Liver (tissue), 9 donors: ENCODE measurements around the gene SCAF11. TPM values are rescaled to one million over a fixed set of nuclear protein-coding genes. Genes with fewer than 3 reads are reported as not detected.

Source experiments
- DNase-seq: peaks from one replicate; pipeline ENCODE4 v3.0.0-alpha.2; 2017; ENCODE audit warnings: low spot score
- H3K27ac ChIP-seq, 2 donors: one replicate each; pipeline ENCODE4 v1.7.0; 2013; ENCODE audit warnings: inconsistent platforms in 2 of 2, low read length in 2 of 2, control low read depth in 1 of 2, low read depth in 1 of 2, mild to moderate bottlenecking in 1 of 2
- H3K27me3 ChIP-seq, 4 donors: one replicate each; pipeline versions ENCODE4 v1.6.1 to v1.7.0; 2013; ENCODE audit warnings: low read length in 3 of 4, inconsistent platforms in 1 of 4, mild to moderate bottlenecking in 1 of 4, moderate library complexity in 1 of 4; ENCODE audit not compliant: control insufficient read depth in 4 of 4, insufficient read depth in 4 of 4
- H3K36me3 ChIP-seq, 4 donors: one replicate each; pipeline versions ENCODE4 v1.6.1 to v1.7.0; 2013; ENCODE audit warnings: low read length in 3 of 4, mild to moderate bottlenecking in 3 of 4, low read depth in 1 of 4, moderate library complexity in 1 of 4; ENCODE audit not compliant: control insufficient read depth in 4 of 4, insufficient read depth in 3 of 4
- H3K4me1 ChIP-seq, 4 donors: one replicate each; pipeline versions ENCODE4 v1.6.1 to v1.7.0; 2013; ENCODE audit warnings: low read length in 3 of 4, mild to moderate bottlenecking in 3 of 4, moderate library complexity in 1 of 4; ENCODE audit not compliant: control insufficient read depth in 4 of 4, insufficient read depth in 4 of 4
- H3K4me3 ChIP-seq, 3 donors: one replicate each; pipeline versions ENCODE4 v1.6.1 to v1.7.0; 2013; ENCODE audit warnings: low read length in 3 of 3, control low read depth in 1 of 3, low read depth in 1 of 3, mild to moderate bottlenecking in 1 of 3
- H3K9ac ChIP-seq, 2 donors: one replicate each; pipeline ENCODE4 v1.7.0; 2013; ENCODE audit warnings: low read length in 2 of 2, mild to moderate bottlenecking in 2 of 2, moderate library complexity in 2 of 2, control low read depth in 1 of 2, low read depth in 1 of 2
- H3K9me3 ChIP-seq, 4 donors: one replicate each; pipeline versions ENCODE4 v1.6.1 to v1.7.0; 2013; ENCODE audit warnings: low read length in 3 of 4; ENCODE audit not compliant: control insufficient read depth in 4 of 4
- ATF3 ChIP-seq: IDR thresholded peaks from 2 replicates; pipeline ENCODE4 v1.6.1; 2016; ENCODE audit warnings: antibody characterized with exemption
- EGR1 ChIP-seq, 2 donors: IDR thresholded peaks; 2 replicates each; pipeline ENCODE4 v1.6.1; 2016 to 2018; ENCODE audit warnings: antibody characterized with exemption in 2 of 2, low read depth in 2 of 2
- FOXA1 ChIP-seq: IDR thresholded peaks from 2 replicates; pipeline ENCODE4 v1.6.1; 2016; ENCODE audit warnings: antibody characterized with exemption
- FOXA2 ChIP-seq: IDR thresholded peaks from 2 replicates; pipeline ENCODE4 v1.6.1; 2016; ENCODE audit warnings: antibody characterized with exemption
- GABPA ChIP-seq, 2 donors: IDR thresholded peaks in 1 of 2; conservative IDR thresholded peaks in 1 of 2; 2 replicates each; pipeline ENCODE4 v1.6.1; 2016; ENCODE audit warnings: antibody characterized with exemption in 2 of 2, mild to moderate bottlenecking in 1 of 2, moderate library complexity in 1 of 2
- HNF4A ChIP-seq, 2 donors: conservative IDR thresholded peaks; 2 replicates each; pipeline ENCODE4 v1.6.1; 2016; ENCODE audit warnings: antibody characterized with exemption in 2 of 2, mild to moderate bottlenecking in 2 of 2
- HNF4G ChIP-seq: IDR thresholded peaks from 2 replicates; pipeline ENCODE4 v1.6.1; 2016; ENCODE audit warnings: antibody characterized with exemption
- JUND ChIP-seq, 2 donors: IDR thresholded peaks; 2 replicates each; pipeline ENCODE4 v1.6.1; 2016; ENCODE audit warnings: antibody characterized with exemption in 2 of 2
- NR2F2 ChIP-seq: IDR thresholded peaks from 2 replicates; pipeline ENCODE4 v1.6.1; 2016; ENCODE audit warnings: antibody characterized with exemption
- RAD21 ChIP-seq, 2 donors: IDR thresholded peaks; 2 replicates each; pipeline ENCODE4 v1.6.1; 2016; ENCODE audit warnings: antibody characterized with exemption in 2 of 2, mild to moderate bottlenecking in 2 of 2
- RXRA ChIP-seq, 2 donors: IDR thresholded peaks; 2 replicates each; pipeline ENCODE4 v1.6.1; 2017 to 2018; ENCODE audit warnings: antibody characterized with exemption in 2 of 2, mild to moderate bottlenecking in 1 of 2
- SP1 ChIP-seq: IDR thresholded peaks from 2 replicates; pipeline ENCODE4 v1.6.1; 2018; ENCODE audit warnings: antibody characterized with exemption, mild to moderate bottlenecking
- TAF1 ChIP-seq: conservative IDR thresholded peaks from 2 replicates; pipeline ENCODE4 v1.6.1; 2016; ENCODE audit warnings: antibody characterized with exemption, mild to moderate bottlenecking
- YY1 ChIP-seq: IDR thresholded peaks from 2 replicates; pipeline ENCODE4 v1.6.1; 2016; ENCODE audit warnings: antibody characterized with exemption, mild to moderate bottlenecking
- ZBTB33 ChIP-seq: IDR thresholded peaks from 2 replicates; pipeline ENCODE4 v1.6.1; 2016; ENCODE audit warnings: antibody characterized with exemption
- WGBS: extraction: QIAGEN DNeasy Blood & Tissue Kit; methylation state at CpG from one replicate; pipeline ENCODE4 v1.1.7; 2013; 5-methylcytosine and 5-hydroxymethylcytosine counted together
- polyA plus RNA-seq, 2 donors: library from polyadenylated mRNA; stranded (reverse) in 1 of 2; unstranded in 1 of 2; fragments of 200-250 nt in 1 of 2; fragments of >200 nt in 1 of 2; fragmentation: Nextera tagmentation in 1 of 2; extraction: Ambion mirVana in 1 of 2; gene quantifications; one replicate each; pipeline versions ENCODE4 v1.2.1 to v1.2.3, GENCODE V29; 2013 to 2015
- total RNA-seq, 2 donors: library from RNA; depleted of rRNA; stranded (reverse); fragments of >200 nt; gene quantifications; one replicate each; pipeline ENCODE4 v1.2.3, GENCODE V29; 2014
- TF ChIP-seq, protein P1 (sequence below): fragments of 150-350 bp; IDR thresholded peaks from 2 replicates; pipeline ENCODE4 v1.5.1; 2017; ENCODE audit warnings: improper control_type of control experiment, low read depth, low read length; ENCODE audit not compliant: missing input control
- TF ChIP-seq, protein P2 (sequence below): IDR thresholded peaks from 2 replicates; pipeline ENCODE4 v1.6.1; 2016; ENCODE audit warnings: antibody characterized with exemption
- TF ChIP-seq, protein P3 (sequence below): IDR thresholded peaks from 2 replicates; pipeline ENCODE4 v1.6.1; 2016; ENCODE audit warnings: antibody characterized with exemption, mild to moderate bottlenecking
- donor health status: healthy.
- donor health status: healthy.
- donor health status: healthy.
- donor health status: healthy.
- donor health status: healthy.

The SCAF11 gene
- total and polyA plus RNA-seq, 4 donors, result 15.6 to 80.0 (median 43.9) TPM

GRCh38 chr12:45991284-45992249, 1.2 kb upstream of the SCAF11 start:
- DNase-seq, result peak; percentile 77
- H3K9ac ChIP-seq, result peak overlapping the region; percentile 95
- under 1% methylated on average over 71 of the region's 71 CpGs for WGBS
- TF ChIP-seq EGR1 (IDR thresholded peaks at IDR 0.05; ENCODE audit: low read depth in 2 of 2) (peak; percentile 81 to 93), SP1 (peak; percentile 66), RXRA (IDR thresholded peaks at IDR 0.05) (peak; percentile 39 to 45), ATF3 (no peak), FOXA2 (no peak), RAD21 (IDR thresholded peaks at IDR 0.05) (peak; percentile 22 to 60), TAF1 (peak; percentile 94), HNF4A (conservative IDR thresholded peaks at IDR 0.05) (peak; percentile 23 to 25), HNF4G (no peak), FOXA1 (peak; percentile 13), GABPA (IDR thresholded peaks at IDR 0.05 in 1 of 2, conservative IDR thresholded peaks at IDR 0.05 in 1 of 2) (peak in 1 of 2 donors; percentile 23), YY1 (peak; percentile 96), ZBTB33 (no peak), NR2F2 (no peak), JUND (IDR thresholded peaks at IDR 0.05) (no peak)
- TF ChIP-seq, protein P1, sequence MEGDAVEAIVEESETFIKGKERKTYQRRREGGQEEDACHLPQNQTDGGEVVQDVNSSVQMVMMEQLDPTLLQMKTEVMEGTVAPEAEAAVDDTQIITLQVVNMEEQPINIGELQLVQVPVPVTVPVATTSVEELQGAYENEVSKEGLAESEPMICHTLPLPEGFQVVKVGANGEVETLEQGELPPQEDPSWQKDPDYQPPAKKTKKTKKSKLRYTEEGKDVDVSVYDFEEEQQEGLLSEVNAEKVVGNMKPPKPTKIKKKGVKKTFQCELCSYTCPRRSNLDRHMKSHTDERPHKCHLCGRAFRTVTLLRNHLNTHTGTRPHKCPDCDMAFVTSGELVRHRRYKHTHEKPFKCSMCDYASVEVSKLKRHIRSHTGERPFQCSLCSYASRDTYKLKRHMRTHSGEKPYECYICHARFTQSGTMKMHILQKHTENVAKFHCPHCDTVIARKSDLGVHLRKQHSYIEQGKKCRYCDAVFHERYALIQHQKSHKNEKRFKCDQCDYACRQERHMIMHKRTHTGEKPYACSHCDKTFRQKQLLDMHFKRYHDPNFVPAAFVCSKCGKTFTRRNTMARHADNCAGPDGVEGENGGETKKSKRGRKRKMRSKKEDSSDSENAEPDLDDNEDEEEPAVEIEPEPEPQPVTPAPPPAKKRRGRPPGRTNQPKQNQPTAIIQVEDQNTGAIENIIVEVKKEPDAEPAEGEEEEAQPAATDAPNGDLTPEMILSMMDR, result no peak
- TF ChIP-seq, protein P2, sequence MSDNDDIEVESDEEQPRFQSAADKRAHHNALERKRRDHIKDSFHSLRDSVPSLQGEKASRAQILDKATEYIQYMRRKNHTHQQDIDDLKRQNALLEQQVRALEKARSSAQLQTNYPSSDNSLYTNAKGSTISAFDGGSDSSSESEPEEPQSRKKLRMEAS, result peak; percentile 45
- TF ChIP-seq, protein P3, sequence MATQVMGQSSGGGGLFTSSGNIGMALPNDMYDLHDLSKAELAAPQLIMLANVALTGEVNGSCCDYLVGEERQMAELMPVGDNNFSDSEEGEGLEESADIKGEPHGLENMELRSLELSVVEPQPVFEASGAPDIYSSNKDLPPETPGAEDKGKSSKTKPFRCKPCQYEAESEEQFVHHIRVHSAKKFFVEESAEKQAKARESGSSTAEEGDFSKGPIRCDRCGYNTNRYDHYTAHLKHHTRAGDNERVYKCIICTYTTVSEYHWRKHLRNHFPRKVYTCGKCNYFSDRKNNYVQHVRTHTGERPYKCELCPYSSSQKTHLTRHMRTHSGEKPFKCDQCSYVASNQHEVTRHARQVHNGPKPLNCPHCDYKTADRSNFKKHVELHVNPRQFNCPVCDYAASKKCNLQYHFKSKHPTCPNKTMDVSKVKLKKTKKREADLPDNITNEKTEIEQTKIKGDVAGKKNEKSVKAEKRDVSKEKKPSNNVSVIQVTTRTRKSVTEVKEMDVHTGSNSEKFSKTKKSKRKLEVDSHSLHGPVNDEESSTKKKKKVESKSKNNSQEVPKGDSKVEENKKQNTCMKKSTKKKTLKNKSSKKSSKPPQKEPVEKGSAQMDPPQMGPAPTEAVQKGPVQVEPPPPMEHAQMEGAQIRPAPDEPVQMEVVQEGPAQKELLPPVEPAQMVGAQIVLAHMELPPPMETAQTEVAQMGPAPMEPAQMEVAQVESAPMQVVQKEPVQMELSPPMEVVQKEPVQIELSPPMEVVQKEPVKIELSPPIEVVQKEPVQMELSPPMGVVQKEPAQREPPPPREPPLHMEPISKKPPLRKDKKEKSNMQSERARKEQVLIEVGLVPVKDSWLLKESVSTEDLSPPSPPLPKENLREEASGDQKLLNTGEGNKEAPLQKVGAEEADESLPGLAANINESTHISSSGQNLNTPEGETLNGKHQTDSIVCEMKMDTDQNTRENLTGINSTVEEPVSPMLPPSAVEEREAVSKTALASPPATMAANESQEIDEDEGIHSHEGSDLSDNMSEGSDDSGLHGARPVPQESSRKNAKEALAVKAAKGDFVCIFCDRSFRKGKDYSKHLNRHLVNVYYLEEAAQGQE, result peak; percentile 90
- H3K27me3 ChIP-seq, result no peaks in the 10 kb centered on the region
- peak overlapping the region; percentile 61 to 80 (median 73) for H3K4me3 ChIP-seq
- H3K36me3 ChIP-seq, result peaks cover 0 to 2% (median 0%) of the 10 kb centered on the region in 4 donors
- peak overlapping the region; percentile 92 to 98 for H3K27ac ChIP-seq
- no peaks in the 10 kb centered on the region for H3K9me3 ChIP-seq
- H3K4me1 ChIP-seq, result peaks cover 5 to 29% (median 21%) of the 10 kb centered on the region in 4 donors
